Prostate gland (tissue), 2 donors: ENCODE data around the gene TMEM132D.

Source experiments
- CTCF ChIP-seq, 4 experiments: fragments of 200-600 bp in 2 of 4; fragments of 450-650 bp in 2 of 4; sonication (generic) in 2 of 4; IDR thresholded peaks; 1 replicate in 3 of 4; 2 replicates in 1 of 4; pipeline ENCODE4 v1.5.1; 2016 to 2019; ENCODE audit warnings: antibody characterized with exemption in 4 of 4, mild to moderate bottlenecking in 2 of 4, moderate library complexity in 2 of 4
- POLR2A ChIP-seq: fragments of 450-650 bp; IDR thresholded peaks from one replicate; pipeline ENCODE4 v1.6.1; 2016; ENCODE audit warnings: antibody characterized with exemption, mild to moderate bottlenecking

- no peak for TF ChIP-seq POLR2A
- TF ChIP-seq CTCF (IDR thresholded peaks at IDR 0.05), result no peak
Measured at GRCh38 chr12:129269756-129270495, 633.9 kb downstream of the TMEM132D start.
